GM23338 (cell line): ENCODE data around the gene HMGCS2. TPM values are rescaled to one million over a fixed set of nuclear protein-coding genes. Genes with fewer than 3 reads are reported as not detected.
A peak's percentile ranks its signal among the peaks of the same experiment; 100 is the strongest.

Source experiments
- ATAC-seq: fragments of 200-7000 bp; cut with Tn5 transposase; 3 replicates; pipeline ENCODE4 v1.9.1; 2020
- DNase-seq: peaks from one replicate; pipeline ENCODE4 v3.0.0-alpha.2; 2015; ENCODE audit warnings: low spot score
- H2AFZ ChIP-seq: fragments of 200-600 bp; sonication (generic); 2 replicates; pipeline ENCODE4 v1.8.0; 2016; ENCODE audit warnings: antibody characterized with exemption, mild to moderate bottlenecking, moderate library complexity
- H3F3A ChIP-seq: fragments of 200-600 bp; sonication (generic); replicated peaks from 2 replicates; pipeline ENCODE4 v1.8.0; 2017; ENCODE audit warnings: antibody characterized with exemption, mixed run types, low read depth
- H3K27ac ChIP-seq: fragments of 200-600 bp; sonication (generic); 2 replicates; pipeline ENCODE4 v1.6.1; 2016; ENCODE audit warnings: low read depth
- H3K27me3 ChIP-seq: fragments of 200-600 bp; sonication (generic); 2 replicates; pipeline ENCODE4 v1.8.0; 2016; ENCODE audit warnings: mild to moderate bottlenecking, mixed run types, moderate library complexity; ENCODE audit not compliant: insufficient read depth
- H3K36me3 ChIP-seq: fragments of 200-600 bp; sonication (generic); 2 replicates; pipeline ENCODE4 v1.8.0; 2016; ENCODE audit warnings: mild to moderate bottlenecking; ENCODE audit not compliant: insufficient read depth
- H3K4me1 ChIP-seq: fragments of 200-600 bp; sonication (generic); 2 replicates; pipeline ENCODE4 v1.8.0; 2016; ENCODE audit warnings: mild to moderate bottlenecking, moderate library complexity; ENCODE audit not compliant: insufficient read depth
- H3K4me2 ChIP-seq: fragments of 200-600 bp; sonication (generic); 2 replicates; pipeline ENCODE4 v1.7.1; 2017; ENCODE audit warnings: mixed run types
- H3K4me3 ChIP-seq: fragments of 200-600 bp; sonication (generic); 2 replicates; pipeline ENCODE4 v1.6.1; 2016; ENCODE audit warnings: mixed run types
- H3K79me2 ChIP-seq: fragments of 200-600 bp; sonication (generic); replicated peaks from 2 replicates; pipeline ENCODE4 v1.8.0; 2017; ENCODE audit warnings: mild to moderate bottlenecking; ENCODE audit not compliant: insufficient read depth
- H3K9me2 ChIP-seq: fragments of 200-600 bp; sonication (generic); 2 replicates; pipeline ENCODE4 v1.8.0; 2017; ENCODE audit not compliant: insufficient read depth
- H4K20me1 ChIP-seq: fragments of 200-600 bp; sonication (generic); replicated peaks from 2 replicates; pipeline ENCODE4 v1.8.0; 2017; ENCODE audit warnings: mild to moderate bottlenecking; ENCODE audit not compliant: insufficient read depth
- H3K27ac Mint-ChIP-seq: 2 replicates; pipeline ENCODE4 v1.8.0; 2020; ENCODE audit warnings: inconsistent platforms, mild to moderate bottlenecking, moderate library complexity, mixed read lengths
- H3K27me3 Mint-ChIP-seq: 3 replicates; pipeline ENCODE4 v1.8.0; 2022; ENCODE audit warnings: low read depth, mild to moderate bottlenecking, moderate library complexity, mixed read lengths, inconsistent platforms; ENCODE audit not compliant: insufficient read depth, poor library complexity
- H3K36me3 Mint-ChIP-seq: 3 replicates; pipeline ENCODE4 v1.8.0; 2021; ENCODE audit warnings: low read depth, mild to moderate bottlenecking, inconsistent platforms, moderate library complexity, mixed read lengths
- H3K4me1 Mint-ChIP-seq: 3 replicates; pipeline ENCODE4 v1.8.0; 2020; ENCODE audit warnings: mild to moderate bottlenecking, inconsistent platforms, mixed read lengths
- H3K4me3 Mint-ChIP-seq: 3 replicates; pipeline ENCODE4 v1.8.0; 2021; ENCODE audit warnings: moderate library complexity, mild to moderate bottlenecking, inconsistent platforms, mixed read lengths
- H3K9me3 Mint-ChIP-seq: 3 replicates; pipeline ENCODE4 v1.8.0; 2020; ENCODE audit warnings: moderate library complexity, mild to moderate bottlenecking, inconsistent platforms, mixed read lengths
- CREB1 ChIP-seq: fragments of 250-450 bp; sonication (Bioruptor Pico); IDR thresholded peaks from 2 replicates; pipeline ENCODE4 v1.5.0; 2020; ENCODE audit warnings: low read depth, mild to moderate bottlenecking, moderate library complexity
- CTCF ChIP-seq, 2 experiments: fragments of 200-600 bp in 1 of 2; sonication (generic) in 1 of 2; conservative IDR thresholded peaks; 2 replicates each; pipeline versions ENCODE4 v1.5.1 to v1.6.1; 2016 to 2017; ENCODE audit warnings: antibody characterized with exemption in 2 of 2, low read depth in 2 of 2, mild to moderate bottlenecking in 2 of 2, moderate library complexity in 1 of 2
- ETS1 ChIP-seq: IDR thresholded peaks from 2 replicates; pipeline ENCODE4 v1.6.1; 2016; ENCODE audit warnings: antibody characterized with exemption
- EZH2 ChIP-seq: fragments of 200-600 bp; sonication (generic); IDR thresholded peaks from one replicate; pipeline ENCODE4 v1.8.0; 2017; ENCODE audit warnings: antibody characterized with exemption, mild to moderate bottlenecking, low read depth; ENCODE audit not compliant: unreplicated experiment
- EZH2phosphoT487 ChIP-seq: fragments of 200-600 bp; sonication (generic); IDR thresholded peaks from one replicate; pipeline ENCODE4 v1.8.1; 2018; ENCODE audit warnings: antibody characterized with exemption; ENCODE audit not compliant: unreplicated experiment
- JUNB ChIP-seq: IDR thresholded peaks from one replicate; pipeline ENCODE4 v1.6.1; 2016; ENCODE audit warnings: antibody characterized with exemption; ENCODE audit not compliant: unreplicated experiment
- NANOG ChIP-seq: IDR thresholded peaks from 2 replicates; pipeline ENCODE4 v1.6.1; 2016; ENCODE audit warnings: antibody characterized with exemption, borderline replicate concordance
- POLR2AphosphoS5 ChIP-seq: IDR thresholded peaks from 2 replicates; pipeline ENCODE4 v1.6.1; 2016; ENCODE audit warnings: antibody characterized with exemption, low read depth
- REST ChIP-seq: IDR thresholded peaks from one replicate; pipeline ENCODE4 v1.6.1; 2018; ENCODE audit warnings: antibody characterized with exemption; ENCODE audit not compliant: unreplicated experiment
- STAT1 ChIP-seq: IDR thresholded peaks from one replicate; pipeline ENCODE4 v1.6.1; 2016; ENCODE audit warnings: antibody characterized with exemption; ENCODE audit not compliant: unreplicated experiment
- ZNF114 ChIP-seq: fragments of 250-450 bp; sonication (Bioruptor Pico); IDR thresholded peaks from 2 replicates; pipeline ENCODE4 v1.5.0; 2020; ENCODE audit warnings: mild to moderate bottlenecking, moderate library complexity
- ZNF331 ChIP-seq: fragments of 250-450 bp; sonication (Bioruptor Pico); IDR thresholded peaks from 2 replicates; pipeline ENCODE4 v1.5.0; 2020; ENCODE audit warnings: low read depth, mild to moderate bottlenecking, moderate library complexity
- ZNF462 ChIP-seq: fragments of 250-450 bp; sonication (Bioruptor Pico); IDR thresholded peaks from 2 replicates; pipeline ENCODE4 v1.5.0; 2020; ENCODE audit warnings: mild to moderate bottlenecking, moderate library complexity
- polyA plus RNA-seq: library from polyadenylated mRNA; unstranded; fragments of >200 nt; fragmentation: Nextera tagmentation; extraction: Ambion mirVana; gene quantifications from 2 replicates; pipeline ENCODE4 v1.2.1, GENCODE V29; 2016
- total RNA-seq: library from RNA; depleted of rRNA; stranded (reverse); fragments of >200 nt; shearing (Covaris generic); gene quantifications from 2 replicates; pipeline ENCODE4 v1.2.3, GENCODE V29; 2014

The HMGCS2 gene
- total and polyA plus RNA-seq, 2 experiments from 2014 or later, result not detected

- H3K9me3 Mint-ChIP-seq, result peaks cover 6% of the 10 kb centered on the region; the same call in 2 of the 3 replicates
- no peaks in the 10 kb centered on the region for H3K9me2 ChIP-seq
- H3F3A ChIP-seq, result 0 out of 2 replicates have a peak, but pooled peaks cover 6% of the 10 kb centered on the region
- H3K36me3 Mint-ChIP-seq, result peaks cover 59% of the 10 kb centered on the region
- peak overlapping the region; percentile 91 for H3K4me2 ChIP-seq
- peak overlapping the region; percentile 94 for H3K27ac ChIP-seq
- no peaks in the 10 kb centered on the region for H3K27me3 ChIP-seq
- H3K27ac Mint-ChIP-seq, result peak overlapping the region; percentile 100
- peaks cover 52% of the 10 kb centered on the region for H4K20me1 ChIP-seq
- TF ChIP-seq STAT1 (no peak), NANOG (no peak), ZNF462 (CRISPR knock-in tag) (no peak), ZNF114 (CRISPR knock-in tag) (no peak), REST (peak; percentile 3), EZH2phosphoT487 (no peak), JUNB (no peak), EZH2 (no peak), CTCF (conservative IDR thresholded peaks at IDR 0.05; ENCODE audit: low read depth in 2 of 2) (no peak), ETS1 (no peak), CREB1 (CRISPR knock-in tag) (0 out of 2 replicates have a peak, but pooled peaks have one; percentile 14), POLR2AphosphoS5 (peak; percentile 87), ZNF331 (CRISPR knock-in tag) (no peak)
- no peak overlapping the region for H2AFZ ChIP-seq
- peaks cover 58% of the 10 kb centered on the region for H3K4me1 ChIP-seq
- peaks cover 5% of the 10 kb centered on the region; the same call in 1 of the 2 replicates for H3K36me3 ChIP-seq
- H3K79me2 ChIP-seq, result peaks cover 70% of the 10 kb centered on the region
- peak overlapping the region; percentile 99 for H3K4me3 Mint-ChIP-seq
- ATAC-seq (peak; percentile 51), DNase-seq (peak; percentile 82)
- peaks cover 55% of the 10 kb centered on the region for H3K4me1 Mint-ChIP-seq
- H3K4me3 ChIP-seq, result peak overlapping the region; percentile 98
- H3K27me3 Mint-ChIP-seq, result peaks cover 21% of the 10 kb centered on the region
Observed at GRCh38 chr1:119713749-119714456, 54.8 kb downstream of the HMGCS2 start.
